GM18508 (cell line): ENCODE results near the gene EPHA8.

Source experiments
- ATAC-seq: cut with Tn5 transposase; IDR thresholded peaks from one replicate; pipeline ENCODE4 v1.9.1; 2021; ENCODE audit warnings: moderate number of reproducible peaks; ENCODE audit not compliant: insufficient read depth, unreplicated experiment

Gene EPHA8

GRCh38 chr1:22563671-22564602 is 648 bp downstream of the EPHA8 start:
- no peak for ATAC-seq

DNA sequence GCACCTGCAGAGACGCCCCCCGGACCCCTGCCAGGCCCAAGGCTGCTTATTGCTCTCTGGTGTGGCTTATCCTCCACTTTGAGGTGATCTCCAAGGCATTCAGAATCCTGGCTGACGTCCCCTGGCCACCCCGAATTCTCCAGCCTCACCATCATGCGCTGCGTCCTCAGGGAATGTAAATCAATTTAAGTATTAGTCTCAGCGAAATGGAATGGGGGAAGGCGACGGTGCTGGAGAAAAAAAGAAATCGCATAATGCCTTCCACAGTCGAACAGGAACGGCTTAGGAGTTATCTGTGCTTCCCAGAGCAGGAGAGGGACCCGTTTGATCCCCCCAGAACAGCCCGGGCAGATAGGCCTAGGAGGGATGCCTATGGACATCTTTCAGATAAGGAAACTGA is 2.9 kb downstream of the EPHA8 start:
- ATAC-seq: no peak

GRCh38 chr1:22567197-22567596 is 3.9 kb downstream of the EPHA8 start:
- ATAC-seq: no peak

GRCh38 chr1:22567994-22568393 is 4.7 kb downstream of the EPHA8 start:
- no peak for ATAC-seq

- no peak for ATAC-seq
These were observed 6.0 kb downstream of the EPHA8 start for GRCh38 chr1:22569269-22569668.

- ATAC-seq: no peak
These were observed 7.0 kb downstream of the EPHA8 start for GRCh38 chr1:22570140-22570909.

DNA sequence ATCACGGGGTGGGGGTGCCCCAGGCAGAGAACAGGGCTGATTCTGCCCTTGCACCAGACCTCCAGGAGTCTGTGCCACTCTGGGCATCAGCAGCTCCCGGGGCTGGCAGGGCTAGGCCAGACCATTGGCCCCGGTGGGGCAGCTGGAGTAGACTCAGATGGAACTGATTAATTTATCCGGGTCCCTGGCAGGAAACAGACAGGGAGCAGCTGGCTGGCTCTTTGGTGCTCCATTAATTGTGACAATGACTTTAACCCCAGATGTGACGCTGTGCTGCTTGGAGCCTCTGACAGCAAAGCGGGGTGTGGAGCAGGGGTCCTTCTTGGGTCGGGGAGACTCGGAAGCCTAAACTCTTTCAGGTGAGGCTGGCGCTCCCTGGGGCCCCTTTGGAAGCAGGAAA is 9.5 kb downstream of the EPHA8 start:
- no peak for ATAC-seq

- no peak for ATAC-seq
These were observed 9.9 kb downstream of the EPHA8 start for GRCh38 chr1:22573237-22573636.

- no peak for ATAC-seq
These were observed 12.4 kb downstream of the EPHA8 start for GRCh38 chr1:22575532-22576149.

GRCh38 chr1:22576150-22576544 is 12.9 kb downstream of the EPHA8 start:
- ATAC-seq: no peak

- no peak for ATAC-seq
These were observed 13.3 kb downstream of the EPHA8 start for GRCh38 chr1:22576617-22577016.

DNA sequence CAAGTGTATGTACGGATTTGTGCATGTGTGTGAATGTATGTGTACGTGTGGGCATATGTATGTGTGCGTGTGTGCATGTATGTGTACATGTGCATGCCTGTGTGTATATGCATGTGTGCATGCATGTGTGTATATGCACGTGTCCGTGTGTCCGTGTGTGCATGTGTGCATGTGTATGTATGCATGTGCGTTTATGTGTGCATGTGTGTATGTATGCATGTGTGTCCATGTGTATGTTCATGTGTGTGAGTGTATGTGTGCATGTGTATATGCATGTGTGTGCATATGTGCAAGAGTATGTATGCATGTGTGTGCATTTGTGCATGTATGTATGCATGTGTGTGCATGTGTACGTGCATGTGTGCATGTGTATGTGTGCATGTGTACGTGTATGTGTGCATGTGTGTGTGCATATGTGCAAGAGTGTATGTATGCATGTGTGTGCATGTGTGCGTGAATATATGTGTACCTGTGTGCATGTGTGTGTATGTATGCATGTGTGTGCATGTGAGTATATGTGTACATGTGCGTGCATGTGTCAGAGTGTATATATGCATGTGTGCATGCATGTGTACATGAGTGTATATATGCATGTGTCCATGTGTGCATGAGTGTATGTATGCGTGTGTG is 15.6 kb downstream of the EPHA8 start:
- no peak for ATAC-seq

- no peak for ATAC-seq
These were observed 16.4 kb downstream of the EPHA8 start for GRCh38 chr1:22579541-22580155.

GRCh38 chr1:22582661-22583635 is 19.7 kb downstream of the EPHA8 start:
- no peak for ATAC-seq

DNA sequence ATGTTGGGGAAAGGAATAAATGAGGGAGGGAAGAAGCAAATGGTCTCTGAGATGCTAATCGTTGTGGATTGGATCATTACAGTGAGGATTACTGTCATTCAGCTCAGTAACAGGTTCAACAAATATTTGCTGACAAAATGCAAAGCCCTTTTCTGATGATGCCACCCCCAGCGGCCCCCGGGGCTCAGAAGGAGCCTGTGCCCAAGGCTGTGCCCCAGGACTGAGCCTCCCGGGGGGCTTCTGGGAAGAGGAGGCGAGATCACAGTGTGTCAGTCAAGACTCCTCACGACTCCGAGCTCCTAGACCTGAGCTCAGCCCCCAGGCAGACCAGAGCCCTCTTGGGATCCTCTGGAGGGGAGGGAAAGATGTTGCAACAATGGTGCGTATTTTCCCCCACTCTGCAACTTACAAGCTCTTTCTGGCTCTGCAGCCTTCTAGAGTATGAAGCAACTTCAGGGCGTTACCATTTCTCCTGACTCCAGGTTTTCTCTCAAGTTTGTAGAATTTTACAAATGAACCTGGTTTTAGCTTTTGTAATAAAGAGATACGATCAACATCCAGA is 20.8 kb downstream of the EPHA8 start:
- ATAC-seq: no peak

- ATAC-seq: no peak
These were observed 21.7 kb downstream of the EPHA8 start for GRCh38 chr1:22584970-22585369.

- ATAC-seq: no peak
These were observed 22.2 kb downstream of the EPHA8 start for GRCh38 chr1:22585471-22585870.

GRCh38 chr1:22586356-22587130 is 23.3 kb downstream of the EPHA8 start:
- ATAC-seq: no peak
